Thymus (tissue), 11 donors: Measurements from ENCODE around the gene FCGR3B. TPM values are rescaled to one million over a fixed set of nuclear protein-coding genes. Genes with fewer than 3 reads are reported as not detected.
"Not testable (repeated sequence)": the region's sequence is repeated elsewhere in the genome, so short reads cannot be mapped to it uniquely, and the experiment has no call there.

Experiments
- DNase-seq, 9 donors: peaks; one replicate each; pipeline ENCODE4 v3.0.0-alpha.2; 2013; ENCODE audit warnings: low spot score in 9 of 9, low read depth in 6 of 9, missing footprints in 1 of 9
- H3K27ac ChIP-seq, 2 donors: one replicate each; pipeline ENCODE4 v1.5.1; 2013; ENCODE audit warnings: control low read depth in 1 of 2, low read depth in 1 of 2, low read length in 1 of 2, mild to moderate bottlenecking in 1 of 2, moderate library complexity in 1 of 2
- H3K27me3 ChIP-seq, 2 donors: one replicate each; pipeline ENCODE4 v1.5.1; 2013; ENCODE audit warnings: low read length in 1 of 2; ENCODE audit not compliant: control insufficient read depth in 2 of 2, insufficient read depth in 1 of 2
- H3K36me3 ChIP-seq, 2 donors: one replicate each; pipeline ENCODE4 v1.5.1; 2013; ENCODE audit warnings: low read length in 1 of 2, mild to moderate bottlenecking in 1 of 2, moderate library complexity in 1 of 2; ENCODE audit not compliant: control insufficient read depth in 2 of 2, insufficient read depth in 2 of 2
- H3K4me1 ChIP-seq, 2 donors: one replicate each; pipeline ENCODE4 v1.5.1; 2013; ENCODE audit warnings: low read length in 2 of 2; ENCODE audit not compliant: control insufficient read depth in 2 of 2, insufficient read depth in 2 of 2
- H3K4me3 ChIP-seq, 2 donors: one replicate each; pipeline ENCODE4 v1.5.1; 2013; ENCODE audit warnings: low read length in 2 of 2, control low read depth in 1 of 2, mild to moderate bottlenecking in 1 of 2
- H3K9me3 ChIP-seq, 2 donors: one replicate each; pipeline ENCODE4 v1.5.1; 2013; ENCODE audit warnings: low read length in 1 of 2, mild to moderate bottlenecking in 1 of 2; ENCODE audit not compliant: control insufficient read depth in 2 of 2, insufficient read depth in 1 of 2
- WGBS: extraction: QIAGEN DNeasy Blood & Tissue Kit; methylation state at CpG from one replicate; pipeline ENCODE4 v1.1.7; 2013; 5-methylcytosine and 5-hydroxymethylcytosine counted together
- polyA plus RNA-seq: library from polyadenylated mRNA; stranded (reverse); fragments of 200-250 nt; gene quantifications from one replicate; pipeline ENCODE4 v1.2.3, GENCODE V29; 2013
- total RNA-seq: library from RNA; stranded (reverse); fragments of 120-200 nt; gene quantifications from one replicate; pipeline ENCODE4 v1.2.4, GENCODE V29; 2013
- donor health status: healthy.

FCGR3B gene
- total and polyA plus RNA-seq, 2 donors = 1.9 to 2.0 TPM

GRCh38 chr1:161611866-161612321 is 19.1 kb downstream of the FCGR3B start:
- H3K36me3 ChIP-seq, H3K9me3 ChIP-seq, H3K4me1 ChIP-seq: not testable (repeated sequence)
- Histone ChIP-seq H3K27me3 (peaks cover 2 to 21% of the 10 kb centered on the region in 2 donors), H3K27ac (peak overlapping the region in 1 of 2 donors; percentile 58), H3K4me3 (peak overlapping the region; percentile 36 to 51)
- 2% methylated on average over 18 of the region's 19 CpGs for WGBS
- peak in 2 of 9 donors; percentile 38 to 51 for DNase-seq

- not testable (repeated sequence) for H3K27ac ChIP-seq, H3K36me3 ChIP-seq, H3K4me3 ChIP-seq, DNase-seq, H3K4me1 ChIP-seq, H3K9me3 ChIP-seq
- H3K27me3 ChIP-seq = peaks cover 2 to 35% of the 10 kb centered on the region in 2 donors
- WGBS = 52% methylated on average over 4 of the region's 4 CpGs
Measured at GRCh38 chr1:161610198-161610597, 20.8 kb downstream of the FCGR3B start.

GRCh38 chr1:161606541-161607336 is 24.2 kb downstream of the FCGR3B start:
- not testable (repeated sequence) for H3K9me3 ChIP-seq, DNase-seq, H3K36me3 ChIP-seq, H3K4me1 ChIP-seq, H3K4me3 ChIP-seq, H3K27ac ChIP-seq
- H3K27me3 ChIP-seq = peaks cover 2 to 37% of the 10 kb centered on the region in 2 donors
- 95% methylated on average over 53 of the region's 58 CpGs for WGBS

- peaks cover 2 to 34% of the 10 kb centered on the region in 2 donors for H3K27me3 ChIP-seq
- H3K27ac ChIP-seq, H3K36me3 ChIP-seq, DNase-seq, H3K4me3 ChIP-seq, H3K4me1 ChIP-seq, H3K9me3 ChIP-seq: not testable (repeated sequence)
- WGBS = 61% methylated on average over 57 of the region's 78 CpGs
Measured at GRCh38 chr1:161605762-161606540, 25.0 kb downstream of the FCGR3B start.

GRCh38 chr1:161605024-161605423 is 26.0 kb downstream of the FCGR3B start:
- 97% methylated on average over 12 of the region's 12 CpGs for WGBS
- H3K36me3 ChIP-seq, H3K9me3 ChIP-seq, DNase-seq, H3K4me1 ChIP-seq, H3K4me3 ChIP-seq, H3K27ac ChIP-seq: not testable (repeated sequence)
- H3K27me3 ChIP-seq = peaks cover 2 to 32% of the 10 kb centered on the region in 2 donors

- H3K4me1 ChIP-seq, H3K36me3 ChIP-seq, H3K27me3 ChIP-seq, H3K9me3 ChIP-seq, H3K27ac ChIP-seq, DNase-seq, H3K4me3 ChIP-seq: not testable (repeated sequence)
- WGBS = 98% methylated on average over 3 of the region's 3 CpGs
Measured at GRCh38 chr1:161597077-161597476, 33.9 kb downstream of the FCGR3B start.

- H3K27ac ChIP-seq, DNase-seq: not testable (repeated sequence)
Measured at GRCh38 chr1:161595583-161595982, 35.4 kb downstream of the FCGR3B start.

GRCh38 chr1:161595173-161595572 is 35.8 kb downstream of the FCGR3B start:
- 94% methylated on average over 2 of the region's 2 CpGs for WGBS
- not testable (repeated sequence) for DNase-seq, H3K4me1 ChIP-seq, H3K9me3 ChIP-seq, H3K27ac ChIP-seq, H3K36me3 ChIP-seq, H3K4me3 ChIP-seq, H3K27me3 ChIP-seq

More at GRCh38 chr1:161595583-161595982, 35.4 kb downstream of the FCGR3B start:
- H3K27me3 ChIP-seq, H3K9me3 ChIP-seq, H3K36me3 ChIP-seq, H3K4me1 ChIP-seq, H3K4me3 ChIP-seq: not testable (repeated sequence)
- WGBS = 97% methylated on average over 2 of the region's 2 CpGs

- not testable (repeated sequence) for H3K4me3 ChIP-seq, H3K36me3 ChIP-seq, H3K9me3 ChIP-seq, H3K4me1 ChIP-seq, DNase-seq, H3K27me3 ChIP-seq, H3K27ac ChIP-seq
- 74% methylated on average over 4 of the region's 4 CpGs for WGBS
Measured at GRCh38 chr1:161594269-161594984, 36.5 kb downstream of the FCGR3B start.
